HG03575 (cell line): ENCODE measurements around the gene MYADML2.

Source experiments
- ATAC-seq: cut with Tn5 transposase; IDR thresholded peaks from one replicate; pipeline ENCODE4 v1.9.1; 2021; ENCODE audit not compliant: unreplicated experiment, insufficient number of reproducible peaks, low FRiP score; ENCODE audit errors: extremely low read depth

MYADML2 gene

GRCh38 chr17:81903896-81904599 lies 43.0 kb downstream of the MYADML2 start:
- no peak for ATAC-seq

- ATAC-seq: no peak
Observed at GRCh38 chr17:81903415-81903831, 43.6 kb downstream of the MYADML2 start.

- ATAC-seq: no peak
Observed at GRCh38 chr17:81902653-81903414, 44.2 kb downstream of the MYADML2 start.

- ATAC-seq: no peak
Observed at GRCh38 chr17:81902023-81902652, 44.9 kb downstream of the MYADML2 start, which contains the start of gene NPB. Gene NPB, plus strand, starts transcription at chr17:81902238. Its CDS starts 40 bp downstream, at chr17:81902278.

GRCh38 chr17:81901167-81902022 lies 45.6 kb downstream of the MYADML2 start:
- no peak for ATAC-seq

- no peak for ATAC-seq
Observed at GRCh38 chr17:81900181-81900820, 46.7 kb downstream of the MYADML2 start.

- no peak for ATAC-seq
Observed at GRCh38 chr17:81899514-81900166, 47.4 kb downstream of the MYADML2 start.

- no peak for ATAC-seq
Observed at GRCh38 chr17:81898885-81899284, 48.1 kb downstream of the MYADML2 start.

- ATAC-seq: no peak
Observed at GRCh38 chr17:81898029-81898866, 48.8 kb downstream of the MYADML2 start.

GRCh38 chr17:81895400-81895799 lies 51.6 kb downstream of the MYADML2 start:
- ATAC-seq: no peak

GRCh38 chr17:81891303-81891552 lies 55.8 kb downstream of the MYADML2 start:
- no peak for ATAC-seq

- no peak for ATAC-seq
Observed at GRCh38 chr17:81890447-81891302, 56.4 kb downstream of the MYADML2 start.
